Naive thymus-derived CD4-positive, alpha-beta T cell (primary cell): Measurements from ENCODE around the gene GAK. TPM values are rescaled to one million over a fixed set of nuclear protein-coding genes. Genes with fewer than 3 reads are reported as not detected.

Source experiments
- ATAC-seq: fragments of 150-1000 bp; cut with Tn5 transposase; 2 replicates; pipeline ENCODE4 v1.10.0; 2021; ENCODE audit warnings: mild to moderate bottlenecking, moderate library complexity
- CTCF ChIA-PET: fragments of 350-600 bp; sonication (Branson Sonifier 250); formaldehyde crosslinking; loops from one replicate; lab custom pipeline; 2021; ENCODE audit warnings: antibody characterized with exemption; lab: Charles Lee
- POLR2A ChIA-PET: fragments of 350-600 bp; sonication (Branson Sonifier 250); formaldehyde crosslinking; loops from one replicate; lab custom pipeline; 2021; ENCODE audit warnings: antibody characterized with exemption, inconsistent platforms; lab: Charles Lee
- DNase-seq, 9 donors: peaks; one replicate each; pipeline versions ENCODE4 v3.0.0 to v3.0.0-alpha.2; 2020 to 2022; ENCODE audit warnings: mixed read lengths in 1 of 9
- H3K27ac ChIP-seq: one replicate; pipeline ENCODE4 v1.7.0; 2013; ENCODE audit warnings: mild to moderate bottlenecking, low read depth, low read length, moderate library complexity
- H3K27me3 ChIP-seq, 2 donors: one replicate each; pipeline ENCODE4 v1.7.0; 2013; ENCODE audit warnings: low read length in 2 of 2, mild to moderate bottlenecking in 2 of 2, moderate library complexity in 2 of 2; ENCODE audit not compliant: control insufficient read depth in 2 of 2, insufficient read depth in 2 of 2
- H3K36me3 ChIP-seq, 3 experiments: 1 replicate in 2 of 3; 2 replicates in 1 of 3; pipeline ENCODE4 v1.7.0; 2013; ENCODE audit warnings: low read length in 3 of 3, mild to moderate bottlenecking in 3 of 3, moderate library complexity in 1 of 3; ENCODE audit not compliant: insufficient read depth in 3 of 3, control insufficient read depth in 2 of 3
- H3K4me1 ChIP-seq, 2 donors: one replicate each; pipeline ENCODE4 v1.7.0; 2013; ENCODE audit warnings: low read length in 2 of 2, mild to moderate bottlenecking in 2 of 2, moderate library complexity in 1 of 2; ENCODE audit not compliant: control insufficient read depth in 2 of 2, insufficient read depth in 2 of 2
- H3K4me3 ChIP-seq: 2 replicates; pipeline ENCODE4 v1.7.0; 2013; ENCODE audit warnings: mild to moderate bottlenecking, low read length
- H3K9me3 ChIP-seq, 3 experiments: 1 replicate in 2 of 3; 2 replicates in 1 of 3; pipeline ENCODE4 v1.7.0; 2013; ENCODE audit warnings: low read length in 3 of 3; ENCODE audit not compliant: control insufficient read depth in 2 of 3
- H3K27ac Mint-ChIP-seq, 9 donors: one replicate each; pipeline ENCODE4 v1.8.0; 2020 to 2022; ENCODE audit warnings: mixed read lengths in 9 of 9, mild to moderate bottlenecking in 8 of 9, moderate library complexity in 5 of 9, inconsistent platforms in 2 of 9
- H3K27me3 Mint-ChIP-seq, 5 donors: one replicate each; pipeline ENCODE4 v1.8.0; 2021 to 2022; ENCODE audit warnings: mixed read lengths in 5 of 5, mild to moderate bottlenecking in 1 of 5
- H3K36me3 Mint-ChIP-seq, 5 donors: one replicate each; pipeline ENCODE4 v1.8.0; 2020 to 2022; ENCODE audit warnings: mixed read lengths in 5 of 5, mild to moderate bottlenecking in 3 of 5, inconsistent platforms in 1 of 5
- H3K4me1 Mint-ChIP-seq, 7 donors: one replicate each; pipeline ENCODE4 v1.8.0; 2020 to 2022; ENCODE audit warnings: mixed read lengths in 7 of 7, mild to moderate bottlenecking in 3 of 7, inconsistent platforms in 1 of 7
- H3K4me3 Mint-ChIP-seq, 10 donors: one replicate each; pipeline ENCODE4 v1.8.0; 2020 to 2022; ENCODE audit warnings: mild to moderate bottlenecking in 10 of 10, mixed read lengths in 10 of 10, moderate library complexity in 6 of 10, inconsistent platforms in 2 of 10
- H3K9me3 Mint-ChIP-seq, 11 donors: one replicate each; pipeline ENCODE4 v1.8.0; 2020 to 2022; ENCODE audit warnings: mixed read lengths in 11 of 11, mild to moderate bottlenecking in 4 of 11, inconsistent platforms in 1 of 11, moderate library complexity in 1 of 11
- intact Hi-C, 2 donors: fragments of 100-400 bp; cut with micrococcal nuclease; formaldehyde crosslinking; loops; one replicate each; pipeline ENCODE4 v1.15.1; 2023
- polyA plus RNA-seq, 2 donors: library from polyadenylated mRNA; unstranded; fragments of 300-500 nt; fragmentation: Illumina TruSeq; gene quantifications; one replicate each; pipeline ENCODE4 v1.2.3, GENCODE V29; 2021
- total RNA-seq, 6 experiments: library from RNA in 5 of 6; stranded (reverse) in 5 of 6; gene quantifications; 1 replicate in 5 of 6; 2 replicates in 1 of 6; pipeline ENCODE4 v1.2.3 and lab custom pipeline; 2021 to 2026

GAK gene
- total and polyA plus RNA-seq, 7 experiments from 2014 or later = 34.0 to 206 (median 170) TPM

GRCh38 chr4:876780-877179 lies 55.3 kb downstream of the GAK start:
- H3K4me3 ChIP-seq = no peak overlapping the region
- no peaks in the 10 kb centered on the region for H3K27me3 ChIP-seq
- Mint-ChIP-seq H3K9me3 (peaks cover 0 to 3% (median 0%) of the 10 kb centered on the region in 11 donors), H3K27me3 (no peaks in the 10 kb centered on the region), H3K27ac (peak overlapping the region in 3 of 9 donors; percentile 28 to 76 (median 38)), H3K4me1 (peaks cover 22 to 35% (median 28%) of the 10 kb centered on the region in 7 donors), H3K4me3 (peak overlapping the region in 1 of 10 donors; percentile 34), H3K36me3 (peaks cover 9 to 51% (median 22%) of the 10 kb centered on the region in 5 donors)
- peaks cover 0 to 68% (median 15%) of the 10 kb centered on the region in 3 experiments for H3K36me3 ChIP-seq
- H3K27ac ChIP-seq = no peak overlapping the region
- peaks cover 15 to 21% of the 10 kb centered on the region in 2 donors for H3K4me1 ChIP-seq
- ATAC-seq = no peak
- no peak for DNase-seq
- intact Hi-C loops = loop anchor here in 1 of 2 donors (5.0 kb wide), 1 partner anchor 94 kb away; no protein-coding TSS in a partner anchor
- ChIA-PET POLR2A (no interaction called here), CTCF (no interaction called here)
- no peaks in the 10 kb centered on the region for H3K9me3 ChIP-seq

DNA sequence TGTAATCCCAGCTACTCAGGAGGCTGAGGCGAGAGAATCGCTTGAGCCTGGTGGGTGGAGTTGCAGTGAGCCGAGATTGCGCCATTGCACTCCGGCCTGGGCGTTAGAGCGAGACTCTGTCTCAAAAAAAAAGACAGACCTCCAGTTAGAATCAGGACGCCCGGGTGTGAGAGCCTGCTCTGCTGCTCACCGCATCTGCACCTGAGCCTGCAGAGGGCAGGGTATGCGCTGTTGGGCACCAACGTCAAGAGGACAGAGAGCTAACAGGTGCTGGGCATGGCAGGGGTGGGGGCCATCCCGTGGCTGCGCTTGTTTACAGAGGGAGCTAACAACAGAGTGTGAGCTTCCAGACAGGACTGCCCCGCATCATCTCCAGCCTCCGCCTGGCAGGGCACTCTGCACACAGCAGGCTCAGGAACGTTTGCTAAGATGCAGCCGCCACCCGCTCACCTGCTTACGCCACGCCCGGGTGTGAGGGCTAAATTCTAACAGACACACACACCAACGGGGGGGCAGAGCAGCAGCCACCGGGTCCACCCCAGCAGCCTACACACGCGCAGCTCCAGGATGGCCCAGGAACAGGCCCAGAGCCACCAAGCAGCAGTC lies 56.2 kb downstream of the GAK start:
- H3K4me1 Mint-ChIP-seq = peaks cover 22 to 35% (median 28%) of the 10 kb centered on the region in 7 donors
- H3K9me3 Mint-ChIP-seq = peaks cover 0 to 3% (median 0%) of the 10 kb centered on the region in 11 donors
- H3K9me3 ChIP-seq = no peaks in the 10 kb centered on the region
- ATAC-seq = no peak
- no peaks in the 10 kb centered on the region for H3K27me3 ChIP-seq
- peaks cover 15 to 21% of the 10 kb centered on the region in 2 donors for H3K4me1 ChIP-seq
- H3K36me3 Mint-ChIP-seq = peaks cover 9 to 54% (median 24%) of the 10 kb centered on the region in 5 donors
- DNase-seq = no peak
- ChIA-PET CTCF (no interaction called here), POLR2A (interaction anchor here (0.6 kb wide), 1 partner anchor 36 kb away, joined by 4 read pairs; no protein-coding TSS in a partner anchor)
- intact Hi-C loops = loop anchor here in 1 of 2 donors (5.0 kb wide), 1 partner anchor 94 kb away; no protein-coding TSS in a partner anchor
- peak overlapping the region in 1 of 9 donors; percentile 56 for H3K27ac Mint-ChIP-seq
- H3K27me3 Mint-ChIP-seq = no peaks in the 10 kb centered on the region
- no peak overlapping the region for H3K27ac ChIP-seq
- H3K4me3 ChIP-seq = no peak overlapping the region
- no peak overlapping the region for H3K4me3 Mint-ChIP-seq
- H3K36me3 ChIP-seq = peaks cover 0 to 67% (median 15%) of the 10 kb centered on the region in 3 experiments

DNA sequence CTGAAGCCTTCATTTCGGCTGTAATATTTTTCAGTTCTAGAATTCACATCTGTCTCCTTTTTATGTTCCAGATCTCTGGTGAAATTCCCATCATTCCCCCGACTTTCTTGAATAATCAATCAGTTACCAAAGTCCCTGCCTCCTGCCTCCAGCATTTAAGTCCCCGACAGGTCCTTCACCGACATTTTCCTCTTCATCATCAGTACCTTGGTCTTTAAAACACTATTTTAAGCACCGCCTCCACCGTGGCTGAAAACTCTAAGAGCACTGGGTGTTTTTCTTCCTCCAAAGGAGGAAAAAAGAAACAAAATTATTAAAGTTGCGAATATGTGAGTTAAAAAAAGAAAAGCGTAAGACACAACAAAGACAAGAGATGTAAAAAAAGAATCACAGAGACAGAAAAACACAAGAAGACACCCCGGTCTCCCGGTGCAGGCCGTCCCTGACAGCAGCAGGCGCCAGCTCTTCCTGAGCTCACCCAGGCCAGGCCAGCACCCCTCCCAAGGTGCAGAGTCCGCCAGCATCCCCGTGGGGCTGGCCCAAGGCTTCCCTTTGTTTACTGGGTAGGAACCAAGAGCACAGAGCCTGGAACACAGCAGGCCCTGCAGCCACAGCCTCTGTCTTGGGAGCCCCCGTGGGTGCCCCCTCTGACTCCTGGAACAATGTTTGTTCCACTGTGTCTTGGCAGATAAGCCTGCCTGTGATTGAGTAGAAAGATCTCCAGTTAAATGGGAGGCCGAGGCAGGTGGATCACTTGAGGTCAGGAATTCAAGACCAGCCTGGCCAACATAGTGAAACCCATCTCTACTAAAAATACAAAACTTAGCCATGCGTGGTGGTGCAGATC lies 56.9 kb downstream of the GAK start:
- Histone ChIP-seq H3K4me3 (no peak overlapping the region), H3K27me3 (no peaks in the 10 kb centered on the region), H3K9me3 (no peaks in the 10 kb centered on the region), H3K4me1 (peaks cover 15 to 21% of the 10 kb centered on the region in 2 donors), H3K27ac (no peak overlapping the region), H3K36me3 (peaks cover 0 to 74% (median 15%) of the 10 kb centered on the region in 3 experiments)
- Mint-ChIP-seq H3K4me1 (peaks cover 20 to 30% (median 23%) of the 10 kb centered on the region in 7 donors), H3K9me3 (peaks cover 0 to 2% (median 0%) of the 10 kb centered on the region in 11 donors), H3K36me3 (peaks cover 9 to 52% (median 24%) of the 10 kb centered on the region in 5 donors), H3K27me3 (no peaks in the 10 kb centered on the region), H3K27ac (peak overlapping the region in 5 of 9 donors; percentile 28 to 60 (median 50)), H3K4me3 (no peak overlapping the region)
- ChIA-PET POLR2A (interaction anchor here (0.6 kb wide), 1 partner anchor 37 kb away, joined by 4 read pairs; no protein-coding TSS in a partner anchor), CTCF (no interaction called here)
- no peak for ATAC-seq
- intact Hi-C loops = loop anchor here in 1 of 2 donors (5.0 kb wide), 1 partner anchor 93 kb away; no protein-coding TSS in a partner anchor
- no peak for DNase-seq

- Histone ChIP-seq H3K4me3 (no peak overlapping the region), H3K9me3 (no peaks in the 10 kb centered on the region), H3K27me3 (no peaks in the 10 kb centered on the region), H3K36me3 (peaks cover 0 to 84% (median 15%) of the 10 kb centered on the region in 3 experiments), H3K27ac (no peak overlapping the region), H3K4me1 (peaks cover 11% of the 10 kb centered on the region in 2 donors)
- DNase-seq (no peak), ATAC-seq (no peak)
- no peaks in the 10 kb centered on the region for H3K27me3 Mint-ChIP-seq
- H3K9me3 Mint-ChIP-seq = peaks cover 0 to 3% (median 0%) of the 10 kb centered on the region in 11 donors
- intact Hi-C loops = no loop called here
- peaks cover 9 to 57% (median 25%) of the 10 kb centered on the region in 5 donors for H3K36me3 Mint-ChIP-seq
- ChIA-PET CTCF (no interaction called here), POLR2A (no interaction called here)
- H3K4me3 Mint-ChIP-seq = no peak overlapping the region
- peaks cover 8 to 19% (median 12%) of the 10 kb centered on the region in 7 donors for H3K4me1 Mint-ChIP-seq
- H3K27ac Mint-ChIP-seq = peak overlapping the region in 2 of 9 donors; percentile 19 to 52
Measured at GRCh38 chr4:874056-874455, 58.1 kb downstream of the GAK start.

- Histone ChIP-seq H3K4me1 (no peaks in the 10 kb centered on the region), H3K9me3 (no peaks in the 10 kb centered on the region), H3K27me3 (no peaks in the 10 kb centered on the region), H3K36me3 (peaks cover 0 to 97% (median 14%) of the 10 kb centered on the region in 3 experiments), H3K4me3 (no peak overlapping the region), H3K27ac (no peak overlapping the region)
- ATAC-seq (no peak), DNase-seq (no peak)
- Mint-ChIP-seq H3K4me3 (peak overlapping the region in 1 of 10 donors; percentile 44), H3K27me3 (no peaks in the 10 kb centered on the region), H3K4me1 (peaks cover 0 to 6% (median 2%) of the 10 kb centered on the region in 7 donors), H3K9me3 (peaks cover 0 to 7% (median 0%) of the 10 kb centered on the region in 11 donors), H3K36me3 (peaks cover 9 to 53% (median 28%) of the 10 kb centered on the region in 5 donors), H3K27ac (no peak overlapping the region)
- intact Hi-C loops = no loop called here
- POLR2A ChIA-PET = no interaction called here
- CTCF ChIA-PET = no interaction called here
Measured at GRCh38 chr4:872241-872981, 59.7 kb downstream of the GAK start.

- Mint-ChIP-seq H3K9me3 (peaks cover 0 to 7% (median 0%) of the 10 kb centered on the region in 11 donors), H3K4me3 (no peak overlapping the region), H3K27ac (no peak overlapping the region), H3K27me3 (no peaks in the 10 kb centered on the region), H3K36me3 (peaks cover 4 to 47% (median 28%) of the 10 kb centered on the region in 5 donors), H3K4me1 (peaks cover 0 to 6% (median 2%) of the 10 kb centered on the region in 7 donors)
- H3K36me3 ChIP-seq = peaks cover 0 to 97% (median 11%) of the 10 kb centered on the region in 3 experiments
- POLR2A ChIA-PET = interaction anchor here (0.6 kb wide), 1 partner anchor 1598 kb away, joined by 3 read pairs; no protein-coding TSS in a partner anchor
- H3K9me3 ChIP-seq = no peaks in the 10 kb centered on the region
- ATAC-seq (no peak), DNase-seq (no peak)
- H3K4me1 ChIP-seq = no peaks in the 10 kb centered on the region
- H3K4me3 ChIP-seq = no peak overlapping the region
- H3K27me3 ChIP-seq = no peaks in the 10 kb centered on the region
- no peak overlapping the region for H3K27ac ChIP-seq
- intact Hi-C loops = no loop called here
- CTCF ChIA-PET = no interaction called here
Measured at GRCh38 chr4:871484-871883, 60.6 kb downstream of the GAK start.
